Activated CD4-positive, CD25-positive, alpha-beta regulatory T cell treated with anti-CD3 and anti-CD28 coated beads, Interleukin-2, amount 50 U/mL, for 72 hours (primary cell): Measurements from ENCODE around the gene DCHS2.

Experiments used
- DNase-seq: peaks from one replicate; pipeline ENCODE4 v3.0.0; 2021

Gene DCHS2

DNA sequence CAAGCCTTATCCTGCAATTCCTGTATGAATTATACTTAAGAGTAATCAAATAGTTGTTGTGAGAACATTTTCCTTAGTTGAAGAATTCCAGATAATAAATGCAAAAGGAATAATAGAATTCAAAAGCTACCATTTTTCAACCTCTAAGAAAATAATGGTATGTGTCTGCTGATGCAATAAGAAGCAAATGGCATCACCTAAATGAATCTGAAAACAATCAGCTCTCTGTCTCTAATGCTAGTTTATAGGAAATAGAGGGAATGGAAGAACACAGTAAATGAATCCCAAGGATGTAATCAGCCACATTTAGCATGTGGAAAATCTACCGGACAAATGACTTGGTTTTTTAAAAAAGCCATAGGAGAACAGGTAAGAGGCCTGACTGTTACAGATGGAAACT is 115.1 kb downstream of the DCHS2 start:
- no peak for DNase-seq

DNA sequence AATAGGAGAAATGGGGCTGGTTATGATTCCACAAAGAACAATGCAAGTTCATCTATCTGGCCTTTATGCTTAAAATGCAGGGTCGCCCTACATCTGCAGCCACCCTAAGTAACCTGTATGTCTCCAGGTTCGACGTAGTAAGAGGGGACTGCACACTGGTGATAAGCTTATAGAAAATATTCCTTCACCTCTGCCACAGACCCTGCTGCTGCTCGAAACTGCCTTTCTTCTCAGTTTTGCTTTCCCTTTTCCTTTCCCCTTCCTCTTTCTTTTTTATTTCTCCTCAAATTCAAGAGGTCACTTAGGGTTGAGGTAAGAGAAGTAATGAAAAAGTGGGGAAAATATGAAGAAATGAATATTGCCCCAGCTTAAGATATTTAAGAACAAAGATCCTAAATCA is 123.5 kb downstream of the DCHS2 start:
- DNase-seq: no peak

DNA sequence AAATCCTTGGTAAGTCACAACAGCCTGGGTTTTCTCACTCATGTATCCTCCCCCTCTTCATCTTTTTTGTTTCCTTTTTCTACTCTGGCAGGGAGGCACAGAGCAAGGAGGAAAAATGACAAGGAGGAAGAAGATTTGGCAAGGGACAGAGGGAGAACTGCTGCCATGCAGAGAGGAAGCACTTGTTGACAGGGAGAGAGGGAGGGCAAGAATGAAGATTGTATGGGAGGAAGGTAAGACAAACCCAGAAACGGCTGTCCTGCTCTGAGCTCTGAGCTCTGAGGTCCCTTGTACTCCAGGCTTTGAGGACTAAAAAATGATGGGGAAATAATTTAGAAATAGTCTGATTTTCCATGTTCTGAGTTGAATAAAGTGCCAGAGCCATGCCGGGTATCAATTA is 123.9 kb downstream of the DCHS2 start:
- no peak for DNase-seq

DNA sequence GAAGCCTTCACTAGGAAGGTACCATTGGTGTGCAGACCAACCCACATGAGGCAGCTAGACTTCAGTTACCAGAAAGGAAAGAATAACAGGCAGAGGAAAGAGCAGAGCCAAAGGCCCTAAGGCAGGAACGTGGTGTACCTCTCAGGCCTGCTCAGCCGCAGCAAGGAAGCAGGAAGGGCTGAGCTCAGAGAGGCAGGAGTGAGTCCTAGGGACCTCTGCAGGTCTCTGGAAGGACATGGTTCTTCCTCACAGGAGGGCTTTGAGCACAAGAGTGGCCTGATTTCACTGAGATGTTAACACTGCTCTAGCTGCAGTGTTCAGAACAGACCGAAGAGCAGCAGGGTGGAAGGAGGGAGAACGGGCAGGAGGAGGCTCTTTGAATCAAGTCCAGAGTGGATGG is 124.6 kb downstream of the DCHS2 start:
- DNase-seq: no peak

DNA sequence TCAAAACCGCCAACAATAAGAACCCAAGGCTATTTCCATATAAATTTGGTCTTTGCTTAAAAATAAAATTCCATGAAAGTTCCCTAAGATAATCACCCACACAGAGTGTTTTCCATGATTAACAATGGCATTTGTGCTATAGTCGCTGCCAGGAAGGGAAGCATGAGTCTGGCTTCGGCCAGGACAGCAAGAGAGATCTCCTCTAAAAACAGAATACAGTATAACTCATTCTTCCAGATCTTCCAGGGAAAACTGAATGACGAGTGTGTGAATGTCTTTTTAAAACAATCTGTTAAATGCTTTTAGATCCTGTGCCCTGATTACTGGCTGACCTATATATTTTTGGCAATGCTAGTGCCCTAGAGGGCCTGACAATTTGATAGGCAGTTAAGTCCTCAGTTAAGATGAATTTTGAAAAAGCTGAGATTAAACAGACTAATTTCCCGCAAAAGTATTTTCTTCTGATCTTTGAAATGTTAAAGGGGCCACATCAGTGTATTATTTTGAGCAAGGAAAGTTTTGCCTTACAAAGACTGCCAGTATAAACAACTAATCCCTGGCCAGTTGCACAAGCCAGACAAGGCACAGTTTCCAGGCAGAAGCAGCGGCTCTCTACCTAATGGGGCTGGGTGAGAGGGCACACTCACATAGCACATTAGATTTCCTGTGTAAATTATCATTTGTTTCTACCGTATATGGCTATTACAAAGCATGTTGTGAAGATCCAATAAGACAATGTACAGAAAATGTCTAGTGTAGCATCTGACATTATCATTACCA is 127.3 kb downstream of the DCHS2 start:
- no peak for DNase-seq

DNA sequence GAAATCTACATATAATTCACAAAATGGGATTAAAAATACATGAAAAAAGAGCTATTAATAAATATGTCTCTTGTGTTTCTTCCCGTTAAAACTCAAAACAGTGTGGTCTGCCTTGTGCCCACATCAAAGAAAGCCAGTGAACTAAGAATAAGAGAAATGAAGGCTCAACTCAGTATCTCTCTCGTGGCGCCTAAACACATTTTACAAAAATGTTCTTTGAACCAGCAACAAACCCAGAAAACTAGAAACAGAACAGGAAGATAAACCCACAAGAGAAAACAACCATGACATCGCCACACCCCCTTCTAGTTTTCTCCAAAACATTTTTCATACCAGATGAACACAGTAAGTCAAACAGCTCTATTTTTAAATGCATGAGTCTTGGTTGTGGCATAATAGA is 130.1 kb downstream of the DCHS2 start:
- DNase-seq: no peak

DNA sequence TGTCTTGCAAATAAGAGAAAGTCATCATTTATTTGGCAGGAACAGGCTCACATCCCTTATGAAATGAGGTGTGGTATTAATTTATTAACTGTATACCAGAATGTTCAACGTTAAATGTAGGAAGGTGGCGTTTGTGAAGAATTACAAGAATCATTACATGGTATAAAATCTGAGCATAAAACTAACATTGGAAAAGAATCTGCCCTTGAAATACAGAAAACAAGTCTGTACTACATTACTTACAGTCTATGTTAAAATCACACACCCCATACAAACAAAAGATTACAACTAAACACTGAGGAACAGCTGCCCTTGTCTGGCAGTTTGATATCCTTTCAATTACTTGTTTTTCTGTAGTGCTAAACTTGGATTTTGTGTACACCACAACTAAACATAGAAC is 131.1 kb downstream of the DCHS2 start:
- DNase-seq: no peak

DNA sequence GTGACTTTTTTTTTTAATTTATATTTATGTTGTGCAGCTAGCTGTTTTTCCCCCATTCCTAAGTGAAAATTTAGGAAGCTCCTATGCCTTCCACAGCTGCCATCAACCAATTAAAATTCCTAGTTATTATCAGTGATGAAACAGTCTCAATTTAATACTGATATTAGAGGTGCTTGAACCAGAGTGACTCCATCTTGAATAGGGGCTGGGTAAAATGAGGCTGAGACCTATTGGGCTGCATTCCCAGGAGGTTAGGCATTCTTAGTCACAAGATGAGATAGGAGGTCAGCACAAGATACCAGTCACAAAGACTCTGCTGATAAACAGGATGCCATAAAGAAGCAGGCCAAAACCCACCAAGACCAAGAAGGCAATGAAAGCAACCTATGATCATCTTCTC is 136.7 kb downstream of the DCHS2 start:
- DNase-seq: no peak

DNA sequence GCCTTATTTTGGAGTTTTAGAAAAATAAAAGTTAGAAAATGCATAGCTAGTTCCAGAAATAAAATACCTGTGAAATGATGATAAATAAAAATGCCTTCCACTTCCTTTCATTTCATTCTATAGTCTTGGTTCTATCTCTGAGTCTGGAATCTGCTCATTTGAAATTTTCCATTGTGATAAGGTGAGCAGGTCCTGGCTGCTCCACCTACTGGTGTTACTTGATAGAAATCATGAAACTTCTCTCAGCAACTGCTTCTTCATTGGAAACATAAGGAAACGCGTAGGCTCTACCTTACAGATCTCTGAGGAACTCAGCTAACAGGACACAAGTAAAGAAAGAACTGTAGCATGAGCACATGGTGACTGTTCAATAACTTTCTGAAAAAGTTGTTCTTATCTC is 141.8 kb downstream of the DCHS2 start:
- DNase-seq: no peak

DNA sequence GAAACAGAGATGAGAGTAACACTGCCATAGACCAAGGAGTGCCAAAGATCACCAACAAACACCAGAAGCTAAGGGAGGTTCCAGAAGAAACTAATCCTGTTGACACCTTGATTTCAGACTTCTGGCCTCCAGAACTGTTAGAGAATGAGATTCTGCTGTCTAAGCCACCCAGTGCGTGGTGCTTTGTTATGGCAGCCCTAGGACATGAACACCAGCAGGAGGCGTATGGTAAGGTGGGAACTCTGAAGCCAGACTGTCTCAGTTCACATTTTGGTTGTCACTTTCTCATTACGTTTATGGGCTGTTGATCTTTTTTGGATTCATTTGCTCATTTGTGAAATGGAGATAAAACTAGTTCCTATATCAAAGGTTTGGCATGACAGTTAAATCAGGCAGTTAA is 142.9 kb downstream of the DCHS2 start:
- DNase-seq: no peak

DNA sequence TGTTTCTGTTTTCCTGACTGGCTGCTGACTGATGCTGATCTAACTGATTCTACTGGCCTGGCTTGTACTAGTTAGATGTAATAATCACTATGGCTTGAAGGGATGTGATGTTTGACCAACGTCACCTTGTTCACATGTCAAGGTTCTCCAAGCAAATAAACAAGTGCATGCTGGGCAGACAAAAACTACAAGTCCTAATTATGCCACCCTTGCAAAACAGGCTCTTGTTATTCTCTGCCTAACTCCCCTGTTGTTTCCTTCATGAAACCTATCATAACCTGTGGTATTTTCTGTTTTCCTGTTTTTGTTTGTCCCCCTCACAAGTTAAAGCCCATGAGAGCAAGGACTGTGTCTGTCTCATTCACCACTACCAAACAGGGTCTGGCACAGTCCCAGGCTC is 146.2 kb downstream of the DCHS2 start:
- no peak for DNase-seq

DNA sequence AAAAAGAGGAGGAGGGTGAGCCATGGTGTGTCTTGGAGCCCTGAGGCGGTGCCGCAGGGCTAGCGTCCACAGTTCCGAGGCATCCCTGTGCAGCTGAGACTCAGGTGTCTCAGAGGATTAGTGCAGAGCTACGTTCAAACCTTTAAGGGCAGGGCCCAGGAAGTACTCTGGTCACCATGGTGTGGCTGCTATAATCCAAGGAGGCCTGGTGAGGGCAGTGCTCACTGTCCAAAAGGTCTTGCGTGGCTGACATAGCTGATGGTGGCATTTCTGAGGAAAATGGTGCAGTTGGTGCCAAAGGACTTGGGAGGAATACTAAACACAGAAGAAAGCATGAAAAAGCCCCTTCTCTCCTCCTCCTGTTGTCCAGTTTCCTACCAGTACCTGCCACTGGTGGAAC is 146.9 kb downstream of the DCHS2 start:
- DNase-seq: no peak

DNA sequence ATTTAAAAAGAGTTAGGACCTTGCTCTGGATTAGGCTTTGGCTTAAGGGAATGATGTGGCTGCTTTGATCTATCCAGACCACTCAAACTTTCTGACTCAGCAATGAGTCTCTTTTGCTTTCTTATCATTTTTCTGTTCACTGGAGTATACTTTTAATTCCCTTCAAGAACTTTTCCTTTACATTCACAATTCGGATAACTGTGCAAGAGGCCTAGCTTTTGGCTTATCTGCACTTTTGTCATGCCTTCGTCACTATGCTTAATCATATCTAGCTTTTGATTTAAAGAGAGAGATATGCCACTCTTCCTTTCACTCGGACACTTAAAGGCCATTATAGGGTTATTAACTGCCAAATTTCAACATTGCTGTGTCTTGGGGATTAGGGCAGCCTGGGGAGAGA is 147.9 kb downstream of the DCHS2 start:
- DNase-seq: no peak

DNA sequence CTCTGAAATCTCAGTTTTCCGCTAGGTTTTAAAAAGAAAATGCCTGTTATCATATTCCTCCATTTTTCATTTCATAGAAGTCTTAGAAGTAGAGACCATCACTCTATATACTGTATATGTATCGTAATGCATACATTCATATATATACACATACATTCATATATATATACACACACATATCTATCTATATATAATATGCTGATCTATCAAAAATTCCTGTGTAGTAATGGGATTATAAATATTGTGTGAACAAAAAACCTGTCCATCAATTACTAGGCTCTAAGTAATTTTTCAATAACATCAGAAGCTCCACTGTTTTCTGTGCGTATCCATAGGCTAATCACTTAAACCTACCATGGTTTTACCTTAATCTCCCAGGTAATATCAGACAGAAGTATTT is 150.2 kb downstream of the DCHS2 start:
- no peak for DNase-seq

DNA sequence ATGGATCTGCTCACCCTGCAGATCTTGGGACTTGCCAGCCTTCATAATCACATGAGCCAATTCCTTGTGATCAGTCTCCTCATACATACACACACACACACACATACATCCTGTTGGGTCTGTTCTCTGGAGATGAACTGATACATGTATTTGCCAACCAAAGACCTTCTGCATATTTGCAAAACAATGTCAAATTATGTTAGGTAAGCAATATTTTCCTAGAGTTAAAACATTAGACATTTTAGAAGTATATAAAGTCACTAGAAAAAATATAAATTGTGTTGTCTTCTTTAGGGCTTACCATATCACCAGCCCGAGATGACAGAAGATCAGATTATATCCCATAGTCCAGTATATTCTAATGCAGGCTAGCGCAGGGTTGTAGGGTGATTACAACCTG is 156.0 kb downstream of the DCHS2 start:
- DNase-seq: no peak

DNA sequence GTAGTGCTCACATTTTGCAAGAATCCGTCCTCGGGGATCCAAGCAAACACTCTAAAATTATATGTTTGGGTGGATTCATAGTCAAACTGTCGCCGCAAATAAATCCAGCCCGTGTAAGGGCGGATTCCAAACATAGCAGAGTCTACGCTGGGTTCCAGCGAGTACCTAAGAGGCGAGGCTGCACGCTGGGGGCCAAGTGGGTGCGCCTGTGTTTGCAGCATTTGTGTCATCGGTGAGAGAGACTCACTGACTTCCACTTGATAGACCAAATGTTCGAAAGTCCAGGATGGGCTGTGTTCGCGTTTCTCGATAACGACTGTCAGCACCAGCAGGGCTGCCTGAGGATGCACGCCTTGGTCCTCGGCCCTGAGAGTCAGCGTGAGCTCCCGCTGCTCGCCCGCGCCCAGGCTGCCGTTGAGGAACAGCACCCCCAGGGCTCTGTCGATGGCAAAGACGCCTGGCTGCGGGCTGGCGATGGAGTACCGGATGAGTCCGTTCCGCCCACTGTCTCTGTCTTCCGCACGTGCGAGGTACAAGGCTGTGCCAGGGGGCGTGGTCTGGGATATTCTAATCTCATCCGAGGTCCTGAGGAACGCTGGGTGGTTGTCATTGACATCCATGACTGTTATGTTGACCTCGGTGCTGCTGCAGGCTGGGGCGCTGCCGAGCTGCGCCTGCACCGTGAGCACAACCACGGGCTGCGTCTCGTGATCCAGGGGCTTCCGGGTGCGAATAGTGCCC is 158.7 kb downstream of the DCHS2 start:
- peak; percentile 36 for DNase-seq

DNA sequence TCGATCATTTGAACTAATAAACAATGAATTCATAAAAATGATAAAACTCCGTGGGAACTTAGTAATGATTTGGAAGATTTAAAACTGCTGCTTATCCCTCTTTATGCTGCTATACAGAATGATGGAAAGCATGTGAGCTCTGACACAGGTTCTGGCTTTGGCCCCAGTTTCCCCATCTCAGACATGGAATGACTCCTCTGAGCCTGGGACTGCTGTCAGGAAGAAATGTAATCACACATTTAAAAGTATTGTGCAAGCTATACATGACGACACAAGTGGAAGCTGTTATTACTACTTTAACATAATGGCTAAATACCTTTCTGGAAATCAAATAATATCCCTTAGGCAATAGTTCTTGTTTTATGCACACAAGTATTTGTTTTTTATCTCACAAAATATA is 161.7 kb downstream of the DCHS2 start:
- DNase-seq: no peak

DNA sequence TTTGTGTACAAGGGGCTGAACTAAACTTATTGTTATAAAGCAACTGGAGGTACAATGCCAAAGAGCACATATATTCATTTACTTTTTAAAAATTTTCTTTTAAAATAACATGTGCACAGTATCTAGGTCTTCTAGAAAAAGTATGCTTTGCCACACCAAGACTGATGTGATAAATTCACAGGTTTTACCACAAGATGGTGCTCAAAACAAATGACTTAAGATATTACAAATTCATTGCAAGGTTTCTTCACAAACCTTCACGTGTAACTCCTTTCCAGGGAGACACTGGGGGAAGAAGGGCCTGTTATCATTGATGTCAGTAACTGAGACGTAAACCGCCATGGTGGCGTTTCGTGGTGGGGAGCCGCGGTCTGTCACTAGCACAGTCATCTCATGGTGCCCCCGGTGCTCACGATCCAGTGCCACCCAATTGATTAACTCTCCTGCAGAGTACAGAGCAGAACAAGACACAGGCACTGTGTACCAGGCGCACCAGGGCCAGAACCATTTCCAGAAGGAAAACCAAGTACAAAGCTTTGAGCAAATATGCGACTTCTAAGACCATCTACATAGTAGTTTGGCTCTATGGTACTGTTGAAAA is 162.2 kb downstream of the DCHS2 start:
- no peak for DNase-seq

DNA sequence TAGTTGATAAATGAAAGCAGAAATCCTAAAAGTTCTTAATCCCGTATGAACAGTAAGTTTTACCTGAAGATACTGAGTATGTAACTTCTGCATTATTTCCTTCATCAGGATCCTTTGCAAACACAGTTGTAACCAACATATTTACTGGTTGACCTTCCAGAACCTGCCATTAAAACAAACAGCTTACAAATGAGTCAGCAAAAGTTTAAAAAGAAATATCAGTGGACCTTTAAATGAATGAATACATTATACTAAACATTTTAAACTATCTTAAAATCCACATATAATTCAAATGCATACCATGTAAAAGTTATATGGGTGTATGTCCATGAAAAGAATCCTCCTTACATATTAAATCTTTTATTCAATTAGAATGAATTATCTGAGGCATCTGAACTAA is 163.6 kb downstream of the DCHS2 start:
- no peak for DNase-seq

DNA sequence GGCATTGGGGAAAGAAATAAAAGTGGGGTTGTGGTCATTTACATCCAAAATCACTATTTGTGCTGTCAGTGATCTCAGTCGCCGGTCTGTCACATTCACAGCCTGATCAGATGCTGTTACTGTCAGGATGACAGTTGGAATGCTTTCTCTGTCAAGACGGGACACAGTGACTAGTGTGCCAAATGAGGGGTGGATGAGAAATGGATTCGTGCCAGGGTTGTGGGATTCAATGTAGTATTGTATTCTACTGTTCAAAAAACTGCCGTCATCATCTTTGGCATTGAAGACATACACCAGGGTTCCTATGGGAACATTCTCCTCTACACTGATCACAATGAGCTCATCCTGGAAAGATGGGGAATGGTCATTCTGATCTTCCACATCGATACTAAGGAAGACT is 171.1 kb downstream of the DCHS2 start:
- no peak for DNase-seq

DNA sequence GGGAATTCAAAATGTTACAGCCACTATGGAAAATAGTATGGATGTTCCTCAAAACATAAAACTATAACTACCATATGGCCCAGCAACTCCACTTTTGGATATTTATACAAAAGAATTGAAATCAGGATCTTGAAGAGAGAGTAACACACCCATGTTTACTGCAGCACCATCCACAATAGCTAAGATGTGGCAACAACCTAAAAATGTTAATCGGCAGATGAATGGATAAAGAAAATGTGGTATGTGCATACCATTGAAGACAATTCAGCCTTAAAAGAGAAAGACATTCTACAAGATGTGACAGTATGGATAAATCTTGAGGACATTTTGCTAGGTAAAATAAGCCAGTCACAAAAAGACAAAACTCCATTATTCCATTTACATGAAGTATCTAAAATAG is 171.9 kb downstream of the DCHS2 start:
- no peak for DNase-seq

DNA sequence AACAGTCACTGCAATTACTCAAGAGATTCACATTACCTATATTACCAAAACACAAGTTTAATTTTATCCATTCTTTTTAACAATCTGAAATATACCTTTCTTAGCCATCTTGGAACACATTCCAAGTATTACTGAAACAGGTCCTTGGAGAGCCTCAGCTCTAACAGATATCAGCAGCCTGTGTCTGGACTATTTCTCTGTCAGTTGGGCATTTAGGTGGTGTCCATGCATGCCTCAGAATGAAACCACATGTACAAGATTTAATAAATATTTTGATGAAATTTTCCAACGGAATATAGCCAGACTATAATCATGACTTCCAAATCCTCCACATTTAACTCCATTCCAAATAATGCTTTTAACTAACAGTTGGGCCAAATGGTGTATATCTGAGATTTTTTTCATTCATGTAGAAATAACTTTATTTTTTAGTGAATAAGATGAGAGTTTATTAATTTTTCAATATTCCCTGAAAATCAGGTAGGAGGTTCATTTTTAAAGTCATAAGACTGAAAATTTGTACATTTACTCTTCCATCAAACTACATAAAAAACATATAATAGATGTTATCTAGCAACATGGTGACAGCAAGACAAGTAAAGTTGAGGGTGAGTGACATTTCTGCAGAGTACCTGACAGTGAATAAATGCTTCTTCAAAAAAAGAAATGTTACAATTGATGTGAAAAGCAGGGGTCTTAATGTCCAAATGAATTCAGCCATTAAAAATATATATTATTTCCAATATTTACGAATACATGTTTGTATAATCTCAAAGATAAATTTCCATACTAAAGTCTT is 174.2 kb downstream of the DCHS2 start:
- DNase-seq: no peak

DNA sequence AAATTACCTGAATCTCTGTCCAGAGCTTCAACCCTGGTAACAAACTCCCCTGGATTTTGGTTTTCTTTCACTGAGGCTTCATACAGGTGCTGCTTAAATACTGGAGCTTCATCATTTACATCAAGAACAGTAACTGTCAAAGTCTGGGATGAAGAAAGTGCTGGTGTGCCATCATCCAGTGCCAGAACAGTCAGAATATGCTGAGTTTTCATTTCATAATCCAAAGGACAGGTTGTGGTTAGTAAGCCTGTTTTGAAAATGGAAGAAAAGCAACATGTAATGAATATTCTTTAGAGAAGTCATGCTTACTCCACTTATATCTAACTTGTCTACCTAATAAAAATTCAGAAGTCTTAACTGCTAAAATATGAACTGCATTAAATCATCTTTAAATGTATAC is 175.9 kb downstream of the DCHS2 start:
- no peak for DNase-seq

DNA sequence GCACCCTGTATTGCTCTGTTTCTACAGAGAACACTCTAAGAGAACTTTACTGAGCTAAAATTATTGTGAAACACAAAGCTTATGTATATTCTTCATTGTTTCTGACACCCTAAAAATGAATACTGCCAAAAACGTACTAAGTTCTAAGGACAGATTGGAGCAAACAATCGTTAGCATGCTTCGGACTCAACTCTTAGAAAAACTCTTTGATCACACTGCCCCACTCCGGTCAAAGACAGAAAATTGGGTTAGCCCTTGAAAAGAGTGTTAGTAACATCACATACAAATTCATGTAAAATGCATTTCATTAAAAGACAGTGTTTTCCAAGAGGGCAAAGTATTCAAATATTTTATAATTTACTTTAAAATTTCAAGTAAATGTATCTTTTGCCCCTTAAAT is 177.4 kb downstream of the DCHS2 start:
- DNase-seq: no peak
